H1 (cell line): ENCODE data around the gene ZNF419.

ENCODE experiments used
- CREB1 ChIP-seq: IDR thresholded peaks from 2 replicates; pipeline ENCODE4 v1.6.1; 2012; ENCODE audit warnings: inconsistent platforms
- EP300 ChIP-seq, 2 experiments: IDR thresholded peaks; 1 replicate in 1 of 2; 2 replicates in 1 of 2; pipeline ENCODE4 v1.6.1; 2011 to 2012; ENCODE audit warnings: low read depth in 2 of 2, low read length in 2 of 2, mild to moderate bottlenecking in 2 of 2, borderline replicate concordance in 1 of 2, inconsistent platforms in 1 of 2, moderate library complexity in 1 of 2
- FOSL1 ChIP-seq: IDR thresholded peaks from 2 replicates; pipeline ENCODE4 v1.6.1; 2011; ENCODE audit warnings: mild to moderate bottlenecking, low read depth, low read length, moderate library complexity; ENCODE audit not compliant: insufficient read depth
- JUN ChIP-seq: IDR thresholded peaks from 2 replicates; pipeline ENCODE4 v1.6.1; 2011; ENCODE audit warnings: low read depth, mild to moderate bottlenecking, improper control_type of control experiment, low read length
- JUND ChIP-seq: IDR thresholded peaks from 2 replicates; pipeline ENCODE4 v1.6.1; 2011; ENCODE audit warnings: mild to moderate bottlenecking, improper control_type of control experiment, low read length
- POLR2A ChIP-seq, 2 experiments: IDR thresholded peaks; 1 replicate in 1 of 2; 2 replicates in 1 of 2; pipeline ENCODE4 v1.6.1; 2011; ENCODE audit warnings: low read depth in 2 of 2, low read length in 2 of 2, mild to moderate bottlenecking in 2 of 2; ENCODE audit errors: control extremely low read depth in 1 of 2
- RAD21 ChIP-seq, 2 experiments: IDR thresholded peaks in 1 of 2; conservative IDR thresholded peaks in 1 of 2; 2 replicates each; pipeline ENCODE4 v1.6.1; 2011; ENCODE audit warnings: low read depth in 2 of 2, low read length in 2 of 2, improper control_type of control experiment in 1 of 2, inconsistent platforms in 1 of 2, mild to moderate bottlenecking in 1 of 2, moderate library complexity in 1 of 2
- SRF ChIP-seq: IDR thresholded peaks from 2 replicates; pipeline ENCODE4 v1.6.1; 2011; ENCODE audit warnings: mild to moderate bottlenecking, low read depth, low read length, moderate library complexity
- TAF1 ChIP-seq: IDR thresholded peaks from 2 replicates; pipeline ENCODE4 v1.6.1; 2011; ENCODE audit warnings: mild to moderate bottlenecking, low read depth, low read length
- ZNF274 ChIP-seq: IDR thresholded peaks from 2 replicates; pipeline ENCODE4 v1.7.0; 2012; ENCODE audit warnings: low read length, borderline replicate concordance; ENCODE audit errors: extremely low read depth
- TF ChIP-seq, protein P1 (sequence below), 3 experiments: IDR thresholded peaks; 1 replicate in 2 of 3; 2 replicates in 1 of 3; pipeline versions ENCODE4 v1.5.1 to v1.6.1; 2011; ENCODE audit warnings: low read length in 3 of 3, mild to moderate bottlenecking in 3 of 3, inconsistent platforms in 2 of 3, low read depth in 1 of 3, moderate library complexity in 1 of 3; ENCODE audit not compliant: insufficient read depth in 1 of 3; ENCODE audit errors: control extremely low read depth in 1 of 3
- TF ChIP-seq, protein P2 (sequence below): IDR thresholded peaks from 2 replicates; pipeline ENCODE4 v1.6.1; 2012; ENCODE audit warnings: inconsistent platforms
- TF ChIP-seq, protein P3 (sequence below): IDR thresholded peaks from 2 replicates; pipeline ENCODE4 v1.6.1; 2011; ENCODE audit warnings: low read length, improper control_type of control experiment

DNA sequence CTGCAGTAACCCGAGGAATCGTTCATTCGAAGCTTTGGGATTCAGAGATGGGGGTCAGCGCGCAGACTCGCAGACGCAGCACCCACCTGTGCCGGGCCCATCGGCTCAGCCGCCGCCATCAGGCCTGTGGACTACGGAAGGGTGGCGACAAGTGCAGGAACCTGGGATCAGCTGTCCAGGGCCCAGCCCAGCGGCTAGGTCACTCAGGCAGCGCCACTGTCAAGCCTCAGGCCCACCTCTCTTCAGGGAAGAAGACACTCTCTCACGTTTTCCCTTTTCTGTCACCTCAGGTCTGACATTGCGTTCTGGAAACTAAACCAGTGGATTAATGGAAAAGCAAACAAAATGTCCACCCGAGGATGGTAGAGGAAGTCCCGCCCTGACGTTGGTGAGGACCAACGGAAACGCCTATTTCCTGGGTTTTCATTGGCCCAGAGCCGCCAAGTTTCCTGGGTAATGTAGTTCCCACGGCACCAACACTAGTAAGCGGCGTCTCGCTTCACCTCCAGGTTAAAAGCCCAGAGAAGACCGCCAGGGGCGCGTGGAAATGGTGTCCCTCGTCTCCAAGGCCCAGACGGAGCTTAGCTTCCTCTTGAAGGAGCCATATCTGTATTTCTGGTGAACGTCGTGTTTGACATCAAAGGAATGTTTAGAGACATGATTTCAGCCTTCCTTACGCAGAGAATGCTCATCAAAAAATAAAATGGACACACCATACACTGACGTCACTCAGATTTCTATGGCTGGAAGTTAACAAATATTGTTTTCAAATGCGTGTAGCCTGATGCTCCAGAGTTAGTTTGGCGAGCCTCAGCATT is 10.2 kb upstream of the ZNF419 start, which contains the start of gene ZNF772:
- TF ChIP-seq SRF (no peak), RAD21 (IDR thresholded peaks at IDR 0.05 in 1 of 2, conservative IDR thresholded peaks at IDR 0.05 in 1 of 2; ENCODE audit: low read depth in 2 of 2, low read length in 2 of 2) (peak; percentile 37 to 48; a peak in 3 of 4 replicates), JUND (no peak), POLR2A (IDR thresholded peaks at IDR 0.05; ENCODE audit: control extremely low read depth in 1 of 2, low read depth in 2 of 2, low read length in 2 of 2) (peak in 1 of 2 experiments; percentile 68; a peak in 1 of 3 replicates), CREB1 (peak; percentile 54), ZNF274 (no peak), TAF1 (peak; percentile 61; the same call in 1 of the 2 replicates), JUN (no peak), EP300 (IDR thresholded peaks at IDR 0.05; ENCODE audit: borderline replicate concordance in 1 of 2, low read depth in 2 of 2, low read length in 2 of 2) (no peak), FOSL1 (no peak)
- TF ChIP-seq, protein P1, sequence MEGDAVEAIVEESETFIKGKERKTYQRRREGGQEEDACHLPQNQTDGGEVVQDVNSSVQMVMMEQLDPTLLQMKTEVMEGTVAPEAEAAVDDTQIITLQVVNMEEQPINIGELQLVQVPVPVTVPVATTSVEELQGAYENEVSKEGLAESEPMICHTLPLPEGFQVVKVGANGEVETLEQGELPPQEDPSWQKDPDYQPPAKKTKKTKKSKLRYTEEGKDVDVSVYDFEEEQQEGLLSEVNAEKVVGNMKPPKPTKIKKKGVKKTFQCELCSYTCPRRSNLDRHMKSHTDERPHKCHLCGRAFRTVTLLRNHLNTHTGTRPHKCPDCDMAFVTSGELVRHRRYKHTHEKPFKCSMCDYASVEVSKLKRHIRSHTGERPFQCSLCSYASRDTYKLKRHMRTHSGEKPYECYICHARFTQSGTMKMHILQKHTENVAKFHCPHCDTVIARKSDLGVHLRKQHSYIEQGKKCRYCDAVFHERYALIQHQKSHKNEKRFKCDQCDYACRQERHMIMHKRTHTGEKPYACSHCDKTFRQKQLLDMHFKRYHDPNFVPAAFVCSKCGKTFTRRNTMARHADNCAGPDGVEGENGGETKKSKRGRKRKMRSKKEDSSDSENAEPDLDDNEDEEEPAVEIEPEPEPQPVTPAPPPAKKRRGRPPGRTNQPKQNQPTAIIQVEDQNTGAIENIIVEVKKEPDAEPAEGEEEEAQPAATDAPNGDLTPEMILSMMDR (IDR thresholded peaks at IDR 0.05; ENCODE audit: control extremely low read depth in 1 of 3, insufficient read depth in 1 of 3, low read depth in 1 of 3, low read length in 3 of 3) = peak; percentile 62 to 91 (median 80)
- TF ChIP-seq, protein P2, sequence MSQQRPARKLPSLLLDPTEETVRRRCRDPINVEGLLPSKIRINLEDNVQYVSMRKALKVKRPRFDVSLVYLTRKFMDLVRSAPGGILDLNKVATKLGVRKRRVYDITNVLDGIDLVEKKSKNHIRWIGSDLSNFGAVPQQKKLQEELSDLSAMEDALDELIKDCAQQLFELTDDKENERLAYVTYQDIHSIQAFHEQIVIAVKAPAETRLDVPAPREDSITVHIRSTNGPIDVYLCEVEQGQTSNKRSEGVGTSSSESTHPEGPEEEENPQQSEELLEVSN = no peak; the same call in 1 of the 2 replicates
- TF ChIP-seq, protein P3, sequence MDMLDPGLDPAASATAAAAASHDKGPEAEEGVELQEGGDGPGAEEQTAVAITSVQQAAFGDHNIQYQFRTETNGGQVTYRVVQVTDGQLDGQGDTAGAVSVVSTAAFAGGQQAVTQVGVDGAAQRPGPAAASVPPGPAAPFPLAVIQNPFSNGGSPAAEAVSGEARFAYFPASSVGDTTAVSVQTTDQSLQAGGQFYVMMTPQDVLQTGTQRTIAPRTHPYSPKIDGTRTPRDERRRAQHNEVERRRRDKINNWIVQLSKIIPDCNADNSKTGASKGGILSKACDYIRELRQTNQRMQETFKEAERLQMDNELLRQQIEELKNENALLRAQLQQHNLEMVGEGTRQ = no peak
